ENCODE measurements around the gene ERN1. TPM values are rescaled to one million over a fixed set of nuclear protein-coding genes. Genes with fewer than 3 reads are reported as not detected.

ERN1 gene
- total and polyA plus RNA-seq, 2 of the 8 experiments (the other 6 are each of a cell fraction or from before 2014, with no cell fraction given) = 1.8 to 3.9 TPM

DNA sequence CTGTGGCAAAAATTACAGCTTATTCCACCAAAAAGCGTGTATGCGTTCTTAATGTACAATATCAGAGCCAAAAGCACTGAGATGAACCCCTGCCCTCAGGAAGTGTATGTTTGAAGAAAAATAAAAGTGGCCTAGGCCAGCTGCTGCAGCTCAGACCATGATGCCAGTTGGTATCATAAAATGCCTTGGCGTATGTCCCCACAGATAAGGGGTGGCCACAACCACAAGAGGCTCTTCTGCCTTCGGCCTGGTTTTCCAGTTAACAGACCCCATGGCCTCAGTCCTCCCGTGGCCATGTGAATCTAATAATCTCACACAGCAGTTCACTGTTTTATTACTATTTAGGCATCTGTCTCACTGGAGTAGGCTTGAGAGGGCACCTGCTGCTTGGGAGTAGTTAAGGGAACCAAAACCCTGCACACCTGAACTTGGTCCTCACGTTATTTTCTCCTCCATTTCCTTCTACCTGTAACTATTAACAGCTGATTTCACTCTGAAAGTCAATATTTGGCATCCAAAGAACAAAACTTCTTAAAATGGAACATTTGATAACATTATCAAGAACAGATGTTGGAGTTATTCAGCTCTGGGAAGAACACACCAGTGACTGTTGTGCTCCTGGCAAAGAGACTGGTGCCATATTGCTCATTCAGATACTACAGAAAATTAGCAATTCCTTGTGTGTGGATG lies 34.8 kb upstream of the ERN1 start (continued):
- no peak for TF ChIP-seq RBBP5 (IDR thresholded peaks at IDR 0.05; ENCODE audit: borderline replicate concordance, low read depth, low read length)
